ENCODE results near the gene HBM. TPM values are rescaled to one million over a fixed set of nuclear protein-coding genes. Genes with fewer than 3 reads are reported as not detected.

The HBM gene
- total and polyA plus RNA-seq, 2 donors from 2014 or later: not detected

DNA sequence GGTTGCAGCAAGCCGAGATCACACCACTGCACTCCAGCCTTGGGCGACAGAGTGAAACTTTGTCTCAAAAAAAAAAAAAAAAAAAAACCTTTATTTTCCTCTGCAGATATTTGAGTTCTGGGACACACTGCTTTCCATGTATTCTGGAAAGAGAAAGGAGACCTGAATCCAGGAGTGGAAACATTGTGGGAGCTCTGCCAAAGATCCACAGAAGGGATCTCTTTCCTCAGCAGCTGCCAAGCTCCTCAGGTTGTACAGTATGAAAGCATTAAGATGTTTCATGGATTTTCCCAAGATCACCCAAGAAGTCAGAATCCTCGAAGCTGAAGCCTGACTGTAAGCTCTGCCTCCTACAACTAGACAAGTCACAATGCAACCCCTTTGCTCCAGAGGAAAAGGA, 40.8 kb upstream of the HBM start:
- H3K36me3 ChIP-seq (ENCODE audit: control insufficient read depth in 2 of 3, insufficient read depth in 3 of 3, low read length in 3 of 3): peaks cover 0 to 3% (median 0%) of the 10 kb centered on the region in 3 donors

DNA sequence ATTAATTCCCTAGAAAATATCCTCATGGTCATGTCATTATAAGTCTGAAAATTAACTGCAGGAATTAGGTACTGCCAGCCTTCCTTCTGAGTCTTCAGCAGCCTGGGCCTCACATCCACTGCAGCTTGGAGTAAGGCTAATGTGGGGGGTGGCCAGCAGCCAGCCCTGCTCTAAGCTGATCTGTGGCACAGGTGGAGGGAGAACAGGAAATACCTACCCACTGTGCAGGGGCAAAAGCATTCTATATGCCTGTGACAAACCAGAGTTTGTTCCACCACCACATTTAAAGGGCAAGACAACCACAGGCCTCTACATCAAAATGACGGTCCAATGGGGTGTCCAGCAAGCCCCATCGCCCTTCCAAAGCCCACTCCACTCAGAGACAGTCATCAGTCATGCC, 36.7 kb upstream of the HBM start:
- no peaks in the 10 kb centered on the region for H3K9me3 ChIP-seq (ENCODE audit: control insufficient read depth in 2 of 3, insufficient read depth in 1 of 3, low read length in 3 of 3)
- peaks cover 0 to 3% (median 0%) of the 10 kb centered on the region in 3 donors for H3K36me3 ChIP-seq (ENCODE audit: control insufficient read depth in 2 of 3, insufficient read depth in 3 of 3, low read length in 3 of 3)
- no peak for FAIRE-seq
- H3K4me3 ChIP-seq (ENCODE audit: low read length in 3 of 3): no peak overlapping the region
- no peaks in the 10 kb centered on the region for H3K4me1 ChIP-seq (ENCODE audit: control insufficient read depth in 2 of 3, insufficient read depth in 2 of 3, low read depth in 1 of 3, low read length in 3 of 3)
- no peak for DNase-seq
- H3K9ac ChIP-seq (ENCODE audit: low read length in 3 of 3): no peak overlapping the region
- intact Hi-C loops (cut with DNase I): no loop called here
- no peaks in the 10 kb centered on the region for H3K27me3 ChIP-seq (ENCODE audit: control insufficient read depth, insufficient read depth, low read length)
- H3K27ac ChIP-seq (ENCODE audit: low read depth in 2 of 2, low read length in 2 of 2): no peak overlapping the region
- TF ChIP-seq, protein P1, sequence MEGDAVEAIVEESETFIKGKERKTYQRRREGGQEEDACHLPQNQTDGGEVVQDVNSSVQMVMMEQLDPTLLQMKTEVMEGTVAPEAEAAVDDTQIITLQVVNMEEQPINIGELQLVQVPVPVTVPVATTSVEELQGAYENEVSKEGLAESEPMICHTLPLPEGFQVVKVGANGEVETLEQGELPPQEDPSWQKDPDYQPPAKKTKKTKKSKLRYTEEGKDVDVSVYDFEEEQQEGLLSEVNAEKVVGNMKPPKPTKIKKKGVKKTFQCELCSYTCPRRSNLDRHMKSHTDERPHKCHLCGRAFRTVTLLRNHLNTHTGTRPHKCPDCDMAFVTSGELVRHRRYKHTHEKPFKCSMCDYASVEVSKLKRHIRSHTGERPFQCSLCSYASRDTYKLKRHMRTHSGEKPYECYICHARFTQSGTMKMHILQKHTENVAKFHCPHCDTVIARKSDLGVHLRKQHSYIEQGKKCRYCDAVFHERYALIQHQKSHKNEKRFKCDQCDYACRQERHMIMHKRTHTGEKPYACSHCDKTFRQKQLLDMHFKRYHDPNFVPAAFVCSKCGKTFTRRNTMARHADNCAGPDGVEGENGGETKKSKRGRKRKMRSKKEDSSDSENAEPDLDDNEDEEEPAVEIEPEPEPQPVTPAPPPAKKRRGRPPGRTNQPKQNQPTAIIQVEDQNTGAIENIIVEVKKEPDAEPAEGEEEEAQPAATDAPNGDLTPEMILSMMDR (IDR thresholded peaks at IDR 0.05; ENCODE audit: borderline replicate concordance, extremely low read depth, insufficient read depth): no peak

More for the DNA sequence above, 40.8 kb upstream of the HBM start:
- intact Hi-C loops (cut with DNase I): no loop called here
- DNase-seq (no peak), FAIRE-seq (no peak)
- no peak overlapping the region for H3K9ac ChIP-seq (ENCODE audit: low read length in 3 of 3)
- no peak overlapping the region for H3K27ac ChIP-seq (ENCODE audit: low read depth in 2 of 2, low read length in 2 of 2)
- TF ChIP-seq, protein P1 (IDR thresholded peaks at IDR 0.05; ENCODE audit: borderline replicate concordance, extremely low read depth, insufficient read depth): no peak
- no peaks in the 10 kb centered on the region for H3K27me3 ChIP-seq (ENCODE audit: control insufficient read depth, insufficient read depth, low read length)
- H3K4me1 ChIP-seq (ENCODE audit: control insufficient read depth in 2 of 3, insufficient read depth in 2 of 3, low read depth in 1 of 3, low read length in 3 of 3): no peaks in the 10 kb centered on the region
- no peak overlapping the region for H3K4me3 ChIP-seq (ENCODE audit: low read length in 3 of 3)
- H3K9me3 ChIP-seq (ENCODE audit: control insufficient read depth in 2 of 3, insufficient read depth in 1 of 3, low read length in 3 of 3): no peaks in the 10 kb centered on the region

DNA sequence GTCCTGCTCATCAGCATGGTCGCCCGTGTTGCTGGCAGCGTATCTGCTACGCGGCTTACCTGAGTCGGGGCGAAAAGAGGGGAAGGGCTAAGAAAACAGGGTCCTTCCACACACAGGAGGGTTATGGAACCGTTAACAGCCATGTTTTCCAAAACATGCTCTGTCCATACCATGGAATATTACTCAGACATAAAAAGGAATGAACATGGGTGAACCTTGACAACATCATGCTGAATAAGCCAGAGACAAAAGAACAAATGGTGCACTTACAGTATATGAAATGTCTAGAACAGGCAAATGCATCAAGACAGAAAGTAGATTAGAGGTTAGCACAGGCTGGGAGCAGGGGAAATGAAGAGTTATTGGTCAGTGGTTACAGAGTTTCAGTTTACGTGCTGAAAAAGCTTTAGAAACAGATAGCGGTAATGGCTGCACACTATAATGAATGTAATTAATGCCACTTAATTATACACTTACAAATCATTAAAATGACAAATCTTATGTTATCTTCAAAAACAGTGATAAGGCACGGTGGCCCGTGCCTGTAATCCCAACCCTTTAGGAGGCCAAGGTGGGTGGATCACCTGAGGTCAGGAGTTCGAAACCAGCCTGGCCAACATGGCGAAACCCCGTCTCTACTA, 35.1 kb upstream of the HBM start:
- FAIRE-seq (no peak), DNase-seq (no peak)
- Histone ChIP-seq H3K9ac (ENCODE audit: low read length in 3 of 3) (no peak overlapping the region), H3K9me3 (ENCODE audit: control insufficient read depth in 2 of 3, insufficient read depth in 1 of 3, low read length in 3 of 3) (no peaks in the 10 kb centered on the region), H3K4me1 (ENCODE audit: control insufficient read depth in 2 of 3, insufficient read depth in 2 of 3, low read depth in 1 of 3, low read length in 3 of 3) (no peaks in the 10 kb centered on the region), H3K27ac (ENCODE audit: low read depth in 2 of 2, low read length in 2 of 2) (no peak overlapping the region), H3K36me3 (ENCODE audit: control insufficient read depth in 2 of 3, insufficient read depth in 3 of 3, low read length in 3 of 3) (no peaks in the 10 kb centered on the region), H3K4me3 (ENCODE audit: low read length in 3 of 3) (no peak overlapping the region), H3K27me3 (ENCODE audit: control insufficient read depth, insufficient read depth, low read length) (no peaks in the 10 kb centered on the region)
- TF ChIP-seq, protein P1 (IDR thresholded peaks at IDR 0.05; ENCODE audit: borderline replicate concordance, extremely low read depth, insufficient read depth): no peak
- intact Hi-C loops (cut with DNase I): no loop called here

DNA sequence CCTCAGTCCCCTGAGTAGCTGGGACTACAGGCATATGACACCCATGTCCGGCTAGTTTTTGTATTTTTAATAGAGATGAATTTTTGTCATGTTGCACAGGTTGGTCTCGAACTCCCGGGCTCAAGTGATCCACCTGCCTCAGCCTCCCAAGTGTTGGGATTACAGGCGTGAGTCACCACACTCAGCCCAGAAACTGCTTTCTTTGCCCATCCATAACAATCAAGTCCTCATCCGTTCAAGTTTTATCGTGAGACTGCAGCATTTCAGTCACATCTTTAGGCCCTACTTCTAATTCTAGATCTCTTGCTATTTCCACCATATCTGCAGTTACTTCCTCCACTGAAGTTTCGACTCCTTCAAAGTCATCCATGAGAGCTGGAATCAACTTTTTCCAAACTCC, 33.7 kb upstream of the HBM start:
- Histone ChIP-seq H3K9me3 (ENCODE audit: control insufficient read depth in 2 of 3, insufficient read depth in 1 of 3, low read length in 3 of 3) (no peaks in the 10 kb centered on the region), H3K9ac (ENCODE audit: low read length in 3 of 3) (no peak overlapping the region), H3K36me3 (ENCODE audit: control insufficient read depth in 2 of 3, insufficient read depth in 3 of 3, low read length in 3 of 3) (no peaks in the 10 kb centered on the region), H3K27ac (ENCODE audit: low read depth in 2 of 2, low read length in 2 of 2) (no peak overlapping the region), H3K27me3 (ENCODE audit: control insufficient read depth, insufficient read depth, low read length) (no peaks in the 10 kb centered on the region), H3K4me3 (ENCODE audit: low read length in 3 of 3) (no peak overlapping the region), H3K4me1 (ENCODE audit: control insufficient read depth in 2 of 3, insufficient read depth in 2 of 3, low read depth in 1 of 3, low read length in 3 of 3) (no peaks in the 10 kb centered on the region)
- intact Hi-C loops (cut with DNase I): no loop called here
- TF ChIP-seq, protein P1 (IDR thresholded peaks at IDR 0.05; ENCODE audit: borderline replicate concordance, extremely low read depth, insufficient read depth): no peak
- DNase-seq (no peak), FAIRE-seq (no peak)

Data from kidney (tissue), 14 donors.